HG03378 (cell line): ENCODE results near the gene EED.
A peak's percentile ranks its signal among the peaks of the same experiment; 100 is the strongest.

Source experiments
- ATAC-seq: cut with Tn5 transposase; IDR thresholded peaks from one replicate; pipeline ENCODE4 v1.9.1; 2021; ENCODE audit warnings: mild to moderate bottlenecking, moderate library complexity; ENCODE audit not compliant: unreplicated experiment

EED gene

GRCh38 chr11:86246293-86246675, 1.7 kb downstream of the EED start:
- no peak for ATAC-seq

- no peak for ATAC-seq
Measured at GRCh38 chr11:86247608-86248007, 3.1 kb downstream of the EED start.

GRCh38 chr11:86248609-86249008, 4.1 kb downstream of the EED start:
- no peak for ATAC-seq

GRCh38 chr11:86249307-86250098, 5.0 kb downstream of the EED start:
- ATAC-seq: no peak

- no peak for ATAC-seq
Measured at GRCh38 chr11:86251345-86251744, 6.8 kb downstream of the EED start.

- peak; percentile 84 for ATAC-seq
Measured at GRCh38 chr11:86255896-86256295, 11.3 kb downstream of the EED start.

GRCh38 chr11:86256608-86257007, 12.1 kb downstream of the EED start:
- ATAC-seq: no peak

- ATAC-seq: no peak
Measured at GRCh38 chr11:86257446-86257845, 12.9 kb downstream of the EED start.

GRCh38 chr11:86259730-86260129, 15.2 kb downstream of the EED start:
- no peak for ATAC-seq

GRCh38 chr11:86261328-86261727, 16.8 kb downstream of the EED start:
- ATAC-seq: no peak

- no peak for ATAC-seq
Measured at GRCh38 chr11:86262387-86262786, 17.8 kb downstream of the EED start.

GRCh38 chr11:86264649-86265048, 20.1 kb downstream of the EED start:
- ATAC-seq: no peak

- no peak for ATAC-seq
Measured at GRCh38 chr11:86265194-86265593, 20.6 kb downstream of the EED start.

- ATAC-seq: no peak
Measured at GRCh38 chr11:86269645-86270044, 25.1 kb downstream of the EED start.

- no peak for ATAC-seq
Measured at GRCh38 chr11:86274503-86274902, 29.9 kb downstream of the EED start.

- ATAC-seq: no peak
Measured at GRCh38 chr11:86274999-86275398, 30.4 kb downstream of the EED start.

GRCh38 chr11:86275493-86276370, 31.2 kb downstream of the EED start:
- ATAC-seq: no peak

- ATAC-seq: no peak
Measured at GRCh38 chr11:86277741-86278140, 33.2 kb downstream of the EED start.

- ATAC-seq: no peak
Measured at GRCh38 chr11:86278226-86278625, 33.7 kb downstream of the EED start.

GRCh38 chr11:86279747-86280146, 35.2 kb downstream of the EED start:
- no peak for ATAC-seq

- no peak for ATAC-seq
Measured at GRCh38 chr11:86287468-86287796, 42.9 kb downstream of the EED start.

- ATAC-seq: no peak
Measured at GRCh38 chr11:86288776-86289507, 44.4 kb downstream of the EED start.
